LNCaP clone FGC (cell line): ENCODE data around the gene PHF2.

Source experiments
- DNase-seq: peaks from one replicate; pipeline ENCODE4 v3.0.0-alpha.2; 2011; ENCODE audit warnings: low read depth
- H3K4me3 ChIP-seq: 2 replicates; pipeline ENCODE4 v1.5.1; 2011; ENCODE audit warnings: mild to moderate bottlenecking, low read depth, low read length, control low read depth
- TF ChIP-seq, protein P1 (sequence below): IDR thresholded peaks from 2 replicates; pipeline ENCODE4 v1.5.1; 2012; ENCODE audit warnings: mild to moderate bottlenecking; ENCODE audit not compliant: control insufficient read depth, insufficient read depth; ENCODE audit errors: extremely low read depth

Gene PHF2

DNA sequence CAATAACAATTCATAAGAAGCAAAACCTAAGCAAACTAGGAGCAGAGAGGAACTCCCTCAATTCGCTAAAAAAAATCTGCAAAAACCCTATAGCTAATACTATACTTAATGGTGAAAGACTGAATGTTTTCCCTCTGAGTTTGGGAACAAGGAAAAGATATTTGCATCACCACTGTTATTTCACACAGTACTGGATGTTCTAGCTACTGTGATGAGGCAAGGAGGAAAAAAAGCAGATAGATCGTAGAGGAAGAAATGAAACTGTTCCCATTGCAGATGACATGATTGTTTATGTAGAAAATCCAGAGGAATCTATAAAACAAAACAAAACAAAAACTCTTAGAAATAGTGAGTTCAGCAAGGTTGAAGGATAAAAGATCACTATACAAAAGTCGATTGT, 116.7 kb downstream of the PHF2 start:
- DNase-seq = no peak
- TF ChIP-seq, protein P1, sequence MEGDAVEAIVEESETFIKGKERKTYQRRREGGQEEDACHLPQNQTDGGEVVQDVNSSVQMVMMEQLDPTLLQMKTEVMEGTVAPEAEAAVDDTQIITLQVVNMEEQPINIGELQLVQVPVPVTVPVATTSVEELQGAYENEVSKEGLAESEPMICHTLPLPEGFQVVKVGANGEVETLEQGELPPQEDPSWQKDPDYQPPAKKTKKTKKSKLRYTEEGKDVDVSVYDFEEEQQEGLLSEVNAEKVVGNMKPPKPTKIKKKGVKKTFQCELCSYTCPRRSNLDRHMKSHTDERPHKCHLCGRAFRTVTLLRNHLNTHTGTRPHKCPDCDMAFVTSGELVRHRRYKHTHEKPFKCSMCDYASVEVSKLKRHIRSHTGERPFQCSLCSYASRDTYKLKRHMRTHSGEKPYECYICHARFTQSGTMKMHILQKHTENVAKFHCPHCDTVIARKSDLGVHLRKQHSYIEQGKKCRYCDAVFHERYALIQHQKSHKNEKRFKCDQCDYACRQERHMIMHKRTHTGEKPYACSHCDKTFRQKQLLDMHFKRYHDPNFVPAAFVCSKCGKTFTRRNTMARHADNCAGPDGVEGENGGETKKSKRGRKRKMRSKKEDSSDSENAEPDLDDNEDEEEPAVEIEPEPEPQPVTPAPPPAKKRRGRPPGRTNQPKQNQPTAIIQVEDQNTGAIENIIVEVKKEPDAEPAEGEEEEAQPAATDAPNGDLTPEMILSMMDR = no peak
- H3K4me3 ChIP-seq = no peak overlapping the region

DNA sequence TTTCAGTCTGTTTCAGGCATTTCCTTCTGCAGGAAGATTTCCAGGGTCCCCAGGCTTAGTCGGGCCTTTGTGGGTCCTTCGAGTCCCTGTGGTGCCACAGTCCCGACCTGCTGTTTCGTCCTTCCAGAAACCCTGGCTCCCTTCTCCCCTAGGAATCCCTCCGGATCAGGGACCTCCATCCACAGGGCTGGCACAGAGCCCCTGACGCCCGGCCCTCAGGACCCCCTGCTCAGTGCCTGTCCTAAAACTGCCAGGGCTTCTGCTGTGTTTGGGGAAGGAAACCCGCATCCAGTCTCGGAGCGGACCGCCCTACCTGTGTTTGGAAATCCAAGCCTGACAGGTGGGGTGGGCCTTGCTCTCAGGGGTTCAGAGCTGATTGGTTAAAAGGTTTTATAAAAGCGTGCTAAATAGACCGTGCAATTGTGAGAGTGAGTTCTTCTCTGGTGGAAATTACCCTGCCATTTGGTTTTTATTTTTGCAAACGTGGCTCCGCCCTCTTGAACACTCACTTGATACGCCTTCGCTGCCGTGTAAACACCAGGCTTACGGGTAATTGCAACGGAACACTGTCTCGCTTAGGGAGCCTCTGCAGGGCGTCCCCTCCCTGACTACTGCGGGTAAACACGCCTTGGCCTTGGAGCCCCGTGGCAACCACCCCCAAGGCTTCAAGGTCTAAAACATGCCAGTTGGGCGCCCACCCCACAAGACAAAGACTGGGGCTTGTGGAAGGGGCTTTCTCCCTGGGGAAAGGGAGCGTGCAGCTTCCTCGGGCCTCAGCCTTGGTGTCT, 121.2 kb downstream of the PHF2 start:
- H3K4me3 ChIP-seq = no peak overlapping the region
- DNase-seq = no peak
- TF ChIP-seq, protein P1 = no peak

DNA sequence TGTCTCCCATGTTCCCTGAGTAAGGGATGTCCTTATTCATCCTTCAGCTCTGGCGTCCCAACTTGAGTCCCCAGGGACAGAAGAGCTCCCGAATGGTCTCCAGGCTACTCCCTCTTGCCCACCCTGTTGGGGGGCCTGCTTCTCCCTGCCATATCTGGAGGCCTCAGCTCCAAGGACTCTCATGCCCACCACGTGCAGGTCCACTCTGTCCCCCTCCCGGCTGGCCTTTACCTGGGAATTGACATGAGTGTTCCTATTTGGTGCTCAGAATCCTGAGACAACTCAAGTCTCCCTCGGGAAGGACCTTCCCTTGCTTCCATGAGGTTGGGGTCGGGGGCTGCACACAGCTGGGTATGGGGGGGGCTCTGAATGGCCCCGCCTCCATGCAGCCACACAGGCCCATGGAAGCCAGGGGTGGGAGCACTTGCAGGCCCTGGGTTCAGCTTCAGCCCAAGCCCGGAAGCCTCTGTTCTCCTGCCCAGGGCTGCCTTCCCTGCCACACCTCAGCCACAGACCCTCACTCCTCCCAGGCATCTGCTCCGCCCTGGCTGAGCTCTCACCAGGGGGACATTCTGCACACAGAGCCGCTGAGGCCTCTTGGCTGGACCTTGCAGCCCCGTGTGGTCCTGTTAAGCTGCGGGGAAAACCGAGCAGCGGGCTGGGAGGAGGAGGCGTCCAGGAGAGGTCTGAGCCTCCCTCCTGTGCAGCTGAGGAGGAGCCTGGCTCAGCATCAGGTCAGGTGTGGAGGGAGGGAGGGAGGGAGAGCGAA, 121.9 kb downstream of the PHF2 start:
- H3K4me3 ChIP-seq = no peak overlapping the region
- no peak for DNase-seq
- TF ChIP-seq, protein P1 = no peak

DNA sequence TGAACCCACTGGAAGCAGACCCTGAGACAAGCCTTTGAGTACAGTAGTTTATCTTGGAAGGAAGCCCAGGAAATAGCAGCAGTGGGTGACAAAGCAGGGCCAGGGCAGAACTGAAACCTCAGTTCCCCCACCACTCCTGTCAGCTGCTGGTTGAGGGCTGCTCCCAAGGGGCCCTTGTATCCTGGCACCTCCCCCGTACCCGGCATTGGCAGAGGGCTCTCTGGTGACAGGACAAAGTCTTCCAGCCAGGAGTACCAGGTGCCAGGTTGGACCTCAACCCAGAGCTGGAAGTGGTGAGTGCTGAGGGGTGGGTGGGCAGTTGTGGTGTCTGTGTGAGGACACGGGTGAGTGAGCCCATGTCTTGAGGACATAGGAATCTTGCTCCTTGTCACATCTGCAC, 123.3 kb downstream of the PHF2 start:
- TF ChIP-seq, protein P1 = no peak
- no peak overlapping the region for H3K4me3 ChIP-seq
- DNase-seq = no peak

DNA sequence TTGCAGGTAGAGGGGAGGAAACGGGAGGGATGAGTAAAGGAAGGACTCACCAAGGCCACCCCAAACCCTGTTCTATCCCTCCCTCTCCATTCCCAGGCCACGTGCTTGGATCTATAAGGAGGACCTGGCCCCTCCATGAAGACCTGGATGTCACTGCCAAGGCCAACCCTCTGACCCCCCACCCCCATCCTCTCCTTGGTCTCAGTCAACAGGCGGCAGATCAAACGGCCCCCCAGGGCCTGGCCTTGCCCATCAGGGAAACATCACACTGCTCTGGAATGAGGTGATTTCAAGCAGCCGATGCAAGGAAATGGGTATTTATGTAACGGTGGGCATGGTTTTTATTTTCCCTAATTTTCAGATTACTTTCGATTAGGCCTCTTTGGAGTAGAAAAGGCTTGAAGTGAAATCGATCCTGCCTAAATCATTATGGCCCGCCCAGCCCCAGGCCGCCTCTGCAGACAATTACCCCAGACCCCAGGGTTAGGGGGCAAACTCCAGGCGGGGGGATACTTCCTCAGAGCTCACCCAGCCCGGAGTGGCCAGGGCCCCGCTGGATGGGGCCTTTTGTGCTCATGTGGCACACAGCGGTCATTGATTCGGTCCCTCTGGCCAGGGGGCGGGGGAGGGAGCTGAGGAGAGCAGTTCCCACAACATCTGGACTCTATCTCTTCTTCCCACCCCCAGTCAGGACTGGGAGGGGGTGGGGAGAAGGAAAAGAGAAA, 125.3 kb downstream of the PHF2 start:
- TF ChIP-seq, protein P1 = no peak
- DNase-seq = no peak
- H3K4me3 ChIP-seq = no peak overlapping the region

DNA sequence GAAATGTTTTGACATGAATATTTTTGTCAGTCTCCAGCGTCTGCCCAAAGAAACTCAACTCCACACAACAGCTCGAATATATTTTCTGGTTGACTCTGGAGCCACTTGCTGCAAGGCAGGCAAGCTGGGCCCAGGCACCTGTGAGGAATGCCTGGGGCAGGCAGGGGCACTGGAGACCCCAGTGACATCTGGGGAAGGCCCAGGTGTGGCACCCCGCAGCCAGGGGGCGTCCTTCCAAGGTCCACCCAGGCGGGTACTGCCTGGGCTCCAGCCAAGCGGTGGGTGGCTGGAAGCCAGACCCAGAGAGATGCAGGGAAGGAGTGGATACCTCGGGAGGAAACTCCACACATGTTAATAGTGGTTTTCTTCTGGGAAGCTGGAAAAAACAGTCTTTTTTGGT, 125.9 kb downstream of the PHF2 start:
- TF ChIP-seq, protein P1 = no peak
- no peak for DNase-seq
- no peak overlapping the region for H3K4me3 ChIP-seq
